IMR-90 (cell line): Measurements from ENCODE around the gene NGFR. TPM values are rescaled to one million over a fixed set of nuclear protein-coding genes. Genes with fewer than 3 reads are reported as not detected.

ENCODE experiments used
- ATAC-seq: fragments of 200-7000 bp; cut with Tn5 transposase; 2 replicates; pipeline ENCODE4 v1.9.1; 2020; ENCODE audit warnings: low read depth, mild to moderate bottlenecking, moderate library complexity
- BruUV-seq: library from RNA; stranded (reverse); fragments of 400-500 nt; replicated peaks from 2 replicates; lab custom pipeline; 2021; lab: Mats Ljungman, UMichigan
- CTCF ChIA-PET: fragments of 300-600 bp; formaldehyde crosslinking; extraction: SDS; loops from one replicate; lab custom pipeline; 2021; ENCODE audit warnings: antibody characterized with exemption; lab: Yijun Ruan, JAX
- POLR2A ChIA-PET: fragments of 300-600 bp; sonication (Branson Sonifier 250); formaldehyde crosslinking; loops from one replicate; lab custom pipeline; 2022; ENCODE audit warnings: antibody characterized with exemption; ENCODE audit not compliant: unreplicated experiment; lab: Charles Lee
- DNase-seq: peaks from one replicate; pipeline ENCODE4 v3.0.0; 2013
- H2AFZ ChIP-seq: replicated peaks from 2 replicates; pipeline ENCODE3; 2013; ENCODE audit warnings: low read length, mild to moderate bottlenecking; ENCODE audit not compliant: poor library complexity
- H2AK5ac ChIP-seq: 2 replicates; pipeline ENCODE4 v1.6.1; 2013; ENCODE audit warnings: low read depth, low read length, inconsistent platforms
- H2AK9ac ChIP-seq: replicated peaks from 2 replicates; pipeline ENCODE3; 2013; ENCODE audit warnings: mild to moderate bottlenecking, low read depth, low read length, moderate library complexity; ENCODE audit not compliant: poor library complexity
- H2BK120ac ChIP-seq: 2 replicates; pipeline ENCODE4 v1.6.1; 2013; ENCODE audit warnings: low read depth, low read length, inconsistent platforms
- H2BK15ac ChIP-seq: 3 replicates; pipeline ENCODE4 v1.6.1; 2013; ENCODE audit warnings: low read depth, low read length, inconsistent platforms
- H2BK20ac ChIP-seq: 2 replicates; pipeline ENCODE4 v1.6.1; 2013; ENCODE audit warnings: low read depth, mild to moderate bottlenecking, inconsistent platforms, low read length, moderate library complexity
- H2BK5ac ChIP-seq: 2 replicates; pipeline ENCODE4 v1.6.1; 2013; ENCODE audit warnings: mild to moderate bottlenecking, low read depth, low read length, inconsistent platforms; ENCODE audit not compliant: poor library complexity, severe bottlenecking
- H3K14ac ChIP-seq: replicated peaks from 2 replicates; pipeline ENCODE4 v1.6.1; 2013; ENCODE audit warnings: low read depth, low read length, inconsistent platforms
- H3K18ac ChIP-seq: 2 replicates; pipeline ENCODE4 v1.6.1; 2013; ENCODE audit warnings: low read depth, low read length, control low read depth
- H3K23ac ChIP-seq: 2 replicates; pipeline ENCODE4 v1.6.1; 2013; ENCODE audit warnings: low read depth, low read length, inconsistent platforms
- H3K27ac ChIP-seq: 2 replicates; pipeline ENCODE4 v1.5.1; 2013; ENCODE audit warnings: mild to moderate bottlenecking, control low read depth, low read length; ENCODE audit not compliant: insufficient read depth
- H3K27me3 ChIP-seq: 2 replicates; pipeline ENCODE4 v1.6.1; 2013; ENCODE audit warnings: low read length; ENCODE audit not compliant: control insufficient read depth, insufficient read depth
- H3K36me3 ChIP-seq: 2 replicates; pipeline ENCODE4 v1.6.1; 2013; ENCODE audit warnings: low read length, mixed read lengths; ENCODE audit not compliant: control insufficient read depth, insufficient read depth
- H3K4ac ChIP-seq: 2 replicates; pipeline ENCODE4 v1.6.1; 2013; ENCODE audit warnings: low read depth, low read length, inconsistent platforms
- H3K4me1 ChIP-seq: 2 replicates; pipeline ENCODE4 v1.6.1; 2013; ENCODE audit warnings: low read length, mixed read lengths; ENCODE audit not compliant: control insufficient read depth, insufficient read depth
- H3K4me2 ChIP-seq: 2 replicates; pipeline ENCODE4 v1.6.1; 2013; ENCODE audit warnings: low read depth, mild to moderate bottlenecking, control low read depth, low read length, moderate library complexity
- H3K4me3 ChIP-seq: 2 replicates; pipeline ENCODE4 v1.5.1; 2013; ENCODE audit warnings: low read depth, mild to moderate bottlenecking, control low read depth, low read length, moderate library complexity; ENCODE audit not compliant: insufficient read depth
- H3K56ac ChIP-seq: 2 replicates; pipeline ENCODE4 v1.6.1; 2013; ENCODE audit warnings: low read length, inconsistent platforms; ENCODE audit not compliant: insufficient read depth; ENCODE audit errors: extremely low read depth
- H3K79me1 ChIP-seq, 2 experiments: 2 replicates each; pipeline ENCODE4 v1.6.1; 2013; ENCODE audit warnings: low read length in 2 of 2, inconsistent platforms in 1 of 2, low read depth in 1 of 2
- H3K9ac ChIP-seq: 2 replicates; pipeline ENCODE4 v1.6.1; 2013; ENCODE audit warnings: low read depth, low read length, control low read depth
- H3K9me1 ChIP-seq: 2 replicates; pipeline ENCODE4 v1.6.1; 2013; ENCODE audit warnings: low read length, inconsistent platforms; ENCODE audit not compliant: insufficient read depth
- H3K9me3 ChIP-seq: 2 replicates; pipeline ENCODE4 v1.6.1; 2013; ENCODE audit warnings: low read length; ENCODE audit not compliant: control insufficient read depth, insufficient read depth
- H4K20me1 ChIP-seq: 2 replicates; pipeline ENCODE4 v1.6.1; 2013; ENCODE audit warnings: low read length, inconsistent platforms; ENCODE audit not compliant: insufficient read depth
- H4K5ac ChIP-seq: 2 replicates; pipeline ENCODE4 v1.6.1; 2013; ENCODE audit warnings: mild to moderate bottlenecking, low read depth, low read length, control low read depth
- H4K8ac ChIP-seq, 2 experiments: 2 replicates each; pipeline ENCODE4 v1.6.1; 2013; ENCODE audit warnings: low read depth in 2 of 2, low read length in 2 of 2, control low read depth in 1 of 2, inconsistent platforms in 1 of 2
- H4K91ac ChIP-seq: 2 replicates; pipeline ENCODE4 v1.6.1; 2013; ENCODE audit warnings: low read depth, low read length, inconsistent platforms; ENCODE audit not compliant: insufficient read depth
- FOS ChIP-seq: fragments of 150-350 bp; IDR thresholded peaks from 2 replicates; pipeline ENCODE4 v1.6.1; 2016; ENCODE audit warnings: low read depth, low read length
- MXI1 ChIP-seq: IDR thresholded peaks from 2 replicates; pipeline ENCODE4 v1.6.1; 2012; ENCODE audit warnings: low read depth, mild to moderate bottlenecking, low read length, moderate library complexity, borderline replicate concordance
- WGBS, 2 experiments: methylation state at CpG; one replicate each; pipeline versions ENCODE4 v1.1.5 to v1.1.7; 2013; ENCODE audit warnings: missing lambda C conversion rate in 2 of 2; ENCODE audit not compliant: insufficient read length in 1 of 2; ENCODE audit errors: extremely low coverage in 2 of 2; 5-methylcytosine and 5-hydroxymethylcytosine counted together
- dilution Hi-C: fragments of 300-500 bp; cut with HindIII; formaldehyde crosslinking; loops from one replicate; pipeline ENCODE4 v1.14.3; 2018; ENCODE audit warnings: low sequenced_read_pairs; ENCODE audit not compliant: unreplicated experiment
- in situ Hi-C: fragments of 300-500 bp; cut with MboI; formaldehyde crosslinking; loops from 3 replicates; pipeline ENCODE4 v1.14.3; 2019; ENCODE audit warnings: low sequenced_read_pairs, inconsistent platforms, mixed read lengths
- intact Hi-C: fragments of 100-400 bp; cut with micrococcal nuclease; formaldehyde crosslinking; loops from 2 replicates; pipeline ENCODE4 v1.10.0; 2022
- polyA plus RNA-seq, 3 experiments: library from polyadenylated mRNA; depleted of rRNA; stranded (reverse); fragments of >200 nt; gene quantifications; 2 replicates each; pipeline ENCODE4 v1.2.3, GENCODE V29; 2012; ENCODE audit warnings: low replicate concordance in 1 of 3
- total RNA-seq: library from RNA; depleted of rRNA; stranded (reverse); fragments of >200 nt; gene quantifications from 2 replicates; pipeline ENCODE4 v1.2.3, GENCODE V29; 2012

The NGFR gene
- total and polyA plus RNA-seq, 2 of the 4 experiments (the other 2 are of a cell fraction) = 0.15 to 0.18 TPM

GRCh38 chr17:49508061-49508865, 13.2 kb downstream of the NGFR start:
- Histone ChIP-seq H4K91ac (no peak overlapping the region), H4K8ac (no peak overlapping the region), H3K9me3 (no peaks in the 10 kb centered on the region), H3K4me2 (no peak overlapping the region), H3K9ac (no peak overlapping the region), H3K36me3 (no peaks in the 10 kb centered on the region), H3K56ac (no peak overlapping the region), H4K5ac (no peak overlapping the region), H3K18ac (no peak overlapping the region), H2AFZ (no peak overlapping the region), H2BK5ac (no peak overlapping the region), H2BK15ac (no peak overlapping the region), H3K27ac (no peak overlapping the region), H2BK20ac (no peak overlapping the region), H3K79me1 (no peaks in the 10 kb centered on the region), H2BK120ac (no peak overlapping the region), H3K4me3 (no peak overlapping the region), H2AK5ac (no peak overlapping the region), H3K27me3 (peaks cover 73% of the 10 kb centered on the region), H4K20me1 (no peaks in the 10 kb centered on the region; the same call in 1 of the 2 replicates), H3K4ac (no peak overlapping the region), H2AK9ac (peak overlapping the region; percentile 16), H3K9me1 (no peaks in the 10 kb centered on the region), H3K23ac (no peak overlapping the region), H3K14ac (no peak overlapping the region), H3K4me1 (0 out of 2 replicates have a peak, but pooled peaks cover 2% of the 10 kb centered on the region)
- TF ChIP-seq FOS (0 out of 2 replicates have a peak, but pooled peaks have one; percentile 13), MXI1 (no peak)
- ChIA-PET POLR2A (no interaction called here), CTCF (no interaction called here)
- intact Hi-C loops (no loop called here), dilution Hi-C loops (no loop called here), in situ Hi-C loops (no loop called here)
- WGBS, 2 experiments = 65% methylated on average over 2 of the region's 17 CpGs; no CpG with 5 or more reads in 1 of the 2 experiments
- no peak for ATAC-seq
- BruUV-seq = no TSS peak
- DNase-seq = no peak
